EL (cell line): ENCODE data around the gene TRUB1.
"Not testable (repeated sequence)": the region's sequence is repeated elsewhere in the genome, so short reads cannot be mapped to it uniquely, and the experiment has no call there.

ENCODE experiments used
- DNase-seq: peaks from one replicate; pipeline ENCODE4 v3.0.0-alpha.2; 2016

TRUB1 gene

DNA sequence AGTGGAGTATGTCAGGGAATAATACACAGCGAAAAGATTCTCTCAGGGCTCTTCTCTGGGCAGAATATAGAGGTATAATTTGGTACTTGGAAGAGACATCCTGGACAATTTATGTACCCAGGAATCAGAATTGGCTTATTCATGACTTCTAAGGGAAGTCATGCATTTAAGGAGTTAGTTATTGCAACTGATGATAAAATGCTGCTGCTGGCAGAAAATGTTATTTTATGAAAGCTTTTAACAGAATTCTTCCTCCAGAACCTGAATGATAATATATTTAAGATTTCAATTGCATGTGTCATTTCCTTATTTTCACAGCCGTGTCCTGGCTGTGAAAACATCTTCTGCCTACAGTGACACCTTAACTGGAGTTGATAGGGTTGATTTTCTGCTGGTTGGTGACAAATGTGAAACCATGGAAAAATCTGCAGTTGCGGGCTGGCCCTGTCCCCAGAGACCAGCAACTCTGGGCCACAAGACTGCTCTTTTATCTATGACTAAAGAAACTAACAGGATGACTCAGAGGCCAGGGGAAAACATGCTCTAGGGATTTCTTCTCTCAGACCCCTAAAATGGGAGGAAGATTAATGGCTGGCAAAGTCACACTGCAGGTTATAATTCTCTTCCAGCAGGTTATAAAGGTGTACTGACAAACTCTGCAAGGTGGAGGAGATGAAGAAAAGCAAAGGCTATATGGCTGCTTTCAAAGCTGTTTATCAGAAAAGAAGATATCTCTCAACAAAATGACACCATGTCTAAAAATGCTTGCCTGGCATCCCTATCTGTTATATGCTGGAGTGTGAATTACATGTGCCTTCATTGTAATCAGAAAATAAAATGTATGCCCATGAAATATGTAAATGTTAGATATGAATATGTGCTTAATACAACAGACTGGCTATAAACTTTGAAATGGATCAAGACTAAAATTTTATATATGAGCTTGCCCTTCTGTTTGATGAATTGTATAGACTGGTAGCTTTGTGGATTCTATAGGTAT is 12.1 kb upstream of the TRUB1 start:
- DNase-seq, result peak; percentile 72

DNA sequence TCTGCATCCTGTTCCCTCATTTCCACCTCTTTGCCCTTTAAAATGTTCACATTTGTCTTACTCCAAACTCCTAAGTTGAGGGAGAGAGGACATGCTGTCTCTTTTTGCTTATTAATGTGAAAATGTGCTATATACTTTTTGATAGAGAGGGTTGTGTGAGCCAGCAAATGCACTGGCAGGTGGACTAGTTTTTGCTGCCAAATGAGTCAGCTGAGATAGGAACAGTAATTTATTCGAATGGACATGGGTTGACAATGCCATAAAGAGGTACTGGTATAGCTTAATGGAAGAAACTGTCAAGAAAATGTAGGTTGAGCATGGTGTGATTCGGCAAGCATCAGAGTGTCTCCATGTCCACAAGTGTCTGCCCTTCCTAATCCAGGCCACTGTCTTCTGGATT is 9.2 kb upstream of the TRUB1 start:
- DNase-seq, result no peak

DNA sequence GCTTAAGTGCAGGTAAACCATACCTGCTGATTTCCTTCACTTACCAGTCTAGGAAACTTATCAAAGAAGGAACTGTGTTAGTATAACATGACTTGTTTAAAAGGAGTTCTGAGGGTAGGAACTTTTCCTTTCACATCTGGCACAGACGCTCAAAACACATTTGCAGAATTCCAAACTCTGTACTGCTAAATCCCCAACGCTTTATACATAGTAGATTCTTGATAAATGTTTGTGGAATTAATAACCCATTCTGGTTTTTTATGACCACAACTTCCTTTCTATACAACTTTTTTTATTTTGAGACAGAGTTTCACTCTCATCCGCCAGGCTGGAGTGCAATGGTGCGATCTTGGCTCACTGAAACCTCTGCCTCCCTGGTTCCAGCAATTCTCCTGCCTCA is 7.7 kb upstream of the TRUB1 start:
- DNase-seq, result peak; percentile 31

DNA sequence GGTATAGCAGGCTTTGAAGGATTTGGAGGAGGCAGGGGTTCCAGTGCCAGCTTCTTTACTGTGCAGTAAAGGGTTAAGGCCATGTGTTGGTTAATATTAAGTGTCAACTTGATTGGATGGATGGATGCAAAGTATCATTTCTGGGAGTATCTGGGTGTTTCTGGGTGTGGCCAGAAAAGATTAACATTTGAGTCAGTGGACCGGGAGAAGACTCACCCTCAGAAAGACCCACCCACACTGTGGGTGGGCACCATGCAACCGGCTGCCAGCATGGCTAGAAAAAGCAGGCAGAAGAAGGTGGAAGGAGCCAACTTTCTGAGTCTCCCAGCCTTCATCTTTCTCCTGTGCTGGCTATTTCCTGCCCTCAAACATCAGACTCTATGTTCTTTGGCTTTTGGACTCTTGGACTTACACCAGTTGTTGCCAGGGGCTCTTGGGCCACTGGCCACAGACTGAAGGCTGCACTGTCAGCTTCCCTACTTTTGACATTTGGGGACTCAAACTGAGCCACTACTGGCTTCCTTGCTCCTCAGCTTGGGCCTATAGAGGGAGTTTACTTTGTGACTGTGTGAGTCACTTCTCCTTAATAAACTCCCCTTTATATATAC is 6.8 kb upstream of the TRUB1 start:
- DNase-seq, result no peak

DNA sequence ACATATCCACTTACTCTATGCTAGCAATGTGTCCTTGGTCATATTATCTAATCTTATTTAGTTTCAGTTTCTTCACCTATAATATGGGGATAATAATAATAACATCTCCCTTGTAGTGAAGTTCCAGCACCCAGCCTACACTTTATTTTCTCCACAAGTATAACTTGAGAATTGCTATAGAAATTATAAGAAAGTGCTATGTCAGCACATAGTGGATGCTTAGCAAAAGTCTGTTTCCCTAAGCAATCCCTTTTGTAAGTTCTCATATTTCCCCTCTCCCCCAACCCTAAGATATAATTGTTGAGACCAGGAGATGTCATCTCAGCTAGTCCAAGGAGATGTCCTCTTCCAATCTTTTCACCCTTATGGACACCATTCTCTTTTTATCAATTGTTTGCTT is 5.8 kb upstream of the TRUB1 start:
- no peak for DNase-seq

DNA sequence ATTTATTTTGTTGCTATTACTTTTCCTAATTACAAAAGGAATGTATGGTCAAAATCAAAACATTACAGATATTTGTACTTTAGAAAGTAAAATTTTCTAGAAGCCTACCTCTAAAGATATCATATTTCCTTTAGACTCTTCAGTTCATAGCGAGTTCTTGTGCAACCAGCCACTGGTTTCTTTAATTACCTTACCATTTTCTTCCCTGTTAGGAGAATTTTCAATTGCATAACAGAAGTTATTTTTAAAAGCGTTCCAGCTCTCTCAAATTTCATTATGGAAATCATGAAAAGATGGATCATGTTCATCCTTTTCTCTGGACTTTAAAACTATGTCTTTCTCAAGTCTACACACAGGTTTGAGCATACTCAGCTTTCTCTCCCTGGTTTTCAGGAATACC is 5.0 kb upstream of the TRUB1 start:
- no peak for DNase-seq

DNA sequence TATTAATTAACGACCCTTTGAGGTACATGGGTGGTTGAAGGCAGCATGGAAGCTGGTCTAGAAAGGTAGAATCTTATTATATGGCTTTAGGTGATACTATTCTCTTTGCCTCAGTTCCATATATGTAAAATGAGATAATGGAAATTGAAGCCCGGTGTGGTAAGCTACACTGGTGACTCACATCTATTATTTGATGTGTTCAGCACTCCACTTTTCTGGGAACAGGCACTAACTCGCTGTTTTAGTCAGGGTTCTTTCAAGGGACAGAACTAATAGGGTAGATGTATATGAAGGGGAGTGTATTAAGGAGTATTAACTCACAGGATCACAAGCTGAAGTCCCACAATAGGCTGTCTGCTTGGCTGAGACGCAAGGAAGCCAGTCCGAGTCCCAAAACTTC is 4.4 kb upstream of the TRUB1 start:
- no peak for DNase-seq

DNA sequence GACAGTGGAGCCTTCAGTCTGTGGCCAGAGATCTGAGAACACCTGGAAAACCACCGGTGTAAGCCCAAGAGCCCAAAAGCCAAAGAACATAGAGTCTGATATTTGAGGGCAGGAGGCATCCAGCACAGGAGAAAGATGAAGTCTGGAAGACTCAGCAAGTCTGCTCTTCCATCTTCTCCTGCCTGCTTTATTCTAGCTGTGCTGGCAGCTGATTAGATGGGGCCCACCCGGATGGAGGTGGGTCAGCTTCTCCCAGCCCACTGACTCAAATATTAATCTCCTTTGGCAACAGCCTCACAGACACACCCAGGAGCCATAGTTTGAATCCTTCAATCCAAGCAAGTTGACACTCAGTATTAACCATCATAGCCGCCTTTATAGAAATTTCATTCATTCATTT is 4.0 kb upstream of the TRUB1 start:
- not testable (repeated sequence) for DNase-seq

DNA sequence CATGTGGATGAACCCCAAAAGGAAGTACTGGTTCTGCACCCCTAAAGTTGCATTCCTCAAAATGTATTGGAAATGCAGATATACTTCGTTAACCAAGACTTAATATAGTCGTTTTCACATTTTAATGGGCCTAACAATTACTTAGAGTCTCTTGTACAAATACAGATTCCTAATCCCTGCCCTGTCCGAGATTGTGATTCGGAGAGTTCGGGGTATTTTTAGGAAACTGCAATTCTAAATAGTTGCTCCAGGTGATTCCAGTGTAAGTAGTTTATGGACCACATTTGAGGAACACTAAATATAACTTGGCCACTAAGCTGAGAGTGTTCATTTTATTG is 830 bp downstream of the TRUB1 start:
- DNase-seq, result no peak

DNA sequence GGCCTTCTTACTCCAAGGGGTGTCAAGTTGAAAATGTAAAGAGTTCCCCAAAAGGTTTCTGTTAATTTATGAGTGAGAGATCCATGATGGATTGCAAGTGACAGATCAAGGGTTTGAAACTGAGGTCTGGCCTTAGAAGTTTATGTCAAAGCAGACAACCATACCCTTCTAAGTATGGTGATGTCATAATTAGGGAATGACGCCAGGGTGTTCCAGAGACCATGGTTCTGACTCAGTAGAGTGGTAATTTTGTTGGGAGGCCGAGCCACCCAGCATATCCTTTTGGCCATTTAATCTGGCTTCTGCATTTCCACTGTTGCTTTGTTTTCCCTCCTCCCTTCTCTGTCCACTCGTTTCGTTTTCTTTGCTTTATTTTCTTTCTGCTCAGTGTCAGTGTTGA is 2.7 kb downstream of the TRUB1 start:
- peak; percentile 61 for DNase-seq

DNA sequence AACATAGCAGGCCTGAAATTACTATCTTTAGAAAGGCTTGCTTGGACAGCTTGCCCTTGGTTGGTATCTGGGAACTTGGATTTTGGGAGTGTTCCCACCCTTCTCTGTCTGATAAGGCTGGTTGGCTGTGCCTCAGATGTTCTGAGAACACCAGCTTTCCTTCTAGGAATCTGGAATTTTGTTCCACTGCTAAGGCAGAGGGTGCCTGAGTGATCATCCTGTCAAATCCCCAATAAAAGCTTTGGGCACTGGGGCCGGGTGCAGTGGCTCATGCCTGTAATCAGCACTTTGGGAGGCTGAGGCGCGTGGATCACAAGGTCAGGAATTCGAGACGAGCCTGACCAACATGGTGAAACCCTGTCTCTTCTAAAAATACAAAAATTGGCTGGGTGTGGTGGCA is 5.0 kb downstream of the TRUB1 start:
- no peak for DNase-seq

DNA sequence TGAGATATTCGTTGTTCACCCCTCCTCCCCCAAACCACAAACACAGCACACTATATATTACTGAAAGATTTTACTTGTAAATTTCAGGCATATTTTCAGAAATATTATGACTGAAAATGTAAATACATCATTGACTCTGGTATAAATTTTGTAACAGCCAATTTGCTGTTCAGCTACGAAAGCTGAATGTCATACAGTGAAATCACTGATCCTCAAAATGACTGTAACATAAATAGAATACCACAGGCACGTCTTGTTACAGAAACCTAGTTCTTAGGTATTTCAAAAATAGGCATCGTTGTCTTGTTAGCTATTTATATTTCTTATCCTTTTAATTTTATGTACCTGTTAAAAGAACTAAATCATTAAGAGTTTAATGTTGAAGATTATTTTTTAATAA is 15.1 kb downstream of the TRUB1 start:
- no peak for DNase-seq

DNA sequence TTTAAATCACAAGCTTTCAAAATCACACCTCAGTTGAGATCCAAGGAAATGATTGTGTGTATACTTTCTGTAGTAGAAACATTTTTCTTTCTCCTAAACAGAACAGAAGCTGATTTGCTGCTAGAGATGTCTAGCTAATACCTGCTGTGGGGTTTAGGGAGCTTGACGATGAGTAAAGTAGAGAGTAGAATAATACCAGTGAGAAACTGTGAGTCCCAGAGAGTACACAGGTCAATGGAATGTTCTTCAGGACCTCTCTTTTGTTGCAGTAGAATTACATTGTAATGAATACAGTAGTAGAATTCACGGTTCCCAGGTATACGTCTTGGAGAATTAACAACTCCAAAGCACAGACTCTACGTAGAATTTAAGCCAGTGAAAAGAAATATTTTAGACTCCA is 18.0 kb downstream of the TRUB1 start:
- no peak for DNase-seq

DNA sequence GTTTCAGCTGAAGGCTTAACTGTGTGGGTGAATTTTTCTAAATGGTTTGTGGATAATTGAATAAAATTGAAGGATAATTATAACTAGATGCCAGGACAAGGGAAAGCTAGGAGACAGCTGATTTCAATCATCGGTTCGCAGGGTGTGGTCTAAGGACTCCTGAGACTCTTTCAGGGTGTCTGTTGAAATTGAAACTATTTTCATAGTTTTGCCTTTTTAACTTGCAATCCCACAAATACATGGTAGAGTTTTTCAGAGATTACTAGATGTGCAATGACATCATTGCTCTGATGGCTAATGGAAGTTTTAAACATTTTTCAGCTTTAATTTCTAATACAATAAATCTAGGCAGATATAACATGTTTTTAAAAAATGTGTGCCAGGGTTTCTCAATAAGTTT is 18.5 kb downstream of the TRUB1 start:
- DNase-seq, result no peak

DNA sequence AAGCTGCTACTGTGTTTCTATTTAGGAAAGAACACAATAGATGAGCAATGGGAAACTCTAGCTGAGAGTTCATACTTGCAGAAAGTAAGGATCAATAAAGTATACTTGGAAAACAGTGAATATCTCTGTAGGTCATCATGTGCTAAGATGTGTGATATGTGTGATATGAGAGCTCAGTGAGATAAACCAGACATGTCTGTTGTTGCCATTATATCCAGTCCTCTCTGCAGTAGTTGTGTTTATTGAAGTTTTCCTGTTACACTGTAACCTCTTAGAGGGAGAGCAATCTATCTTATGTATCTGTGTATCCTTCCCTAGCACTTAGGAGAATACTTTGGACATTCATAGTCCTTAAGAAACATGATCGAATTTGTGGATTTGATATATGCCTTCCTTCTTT is 19.1 kb downstream of the TRUB1 start:
- DNase-seq, result no peak

DNA sequence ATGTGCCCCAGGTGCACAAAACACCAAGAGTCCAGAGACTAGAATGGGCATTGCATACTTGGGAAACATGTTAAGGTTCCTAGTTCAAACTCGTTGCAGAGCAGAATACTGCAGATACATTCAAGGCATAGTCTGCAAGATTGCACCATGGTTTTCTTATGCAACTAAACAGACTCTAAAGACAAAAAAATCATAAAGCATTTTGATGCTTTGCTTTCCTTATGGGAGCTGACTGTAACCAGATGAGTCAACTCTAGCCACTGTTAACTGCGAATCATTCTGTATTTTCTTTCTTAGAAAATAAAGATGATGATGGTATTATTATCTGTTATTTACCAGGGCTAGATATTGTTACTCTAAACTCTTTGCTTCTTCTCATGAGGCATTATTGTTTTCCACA is 19.7 kb downstream of the TRUB1 start:
- peak; percentile 14 for DNase-seq

DNA sequence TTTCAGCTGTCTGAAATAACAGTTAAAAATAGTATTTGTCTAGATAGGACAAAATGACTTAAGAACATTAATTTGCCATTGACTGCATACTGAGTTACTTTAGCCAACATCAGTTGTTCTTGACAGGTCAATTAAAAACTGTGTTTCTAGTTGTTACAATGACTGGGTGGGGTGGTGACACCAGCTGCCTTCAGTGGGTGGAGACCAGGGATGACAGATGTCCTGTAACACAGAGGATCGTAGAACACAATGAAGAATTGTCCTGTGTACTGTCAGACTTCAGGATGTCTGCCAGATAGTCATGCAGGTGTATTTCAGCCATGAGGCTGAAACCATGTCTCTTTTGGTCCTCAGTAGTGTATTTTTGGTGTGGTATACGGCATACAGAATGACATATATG is 24.4 kb downstream of the TRUB1 start:
- no peak for DNase-seq

DNA sequence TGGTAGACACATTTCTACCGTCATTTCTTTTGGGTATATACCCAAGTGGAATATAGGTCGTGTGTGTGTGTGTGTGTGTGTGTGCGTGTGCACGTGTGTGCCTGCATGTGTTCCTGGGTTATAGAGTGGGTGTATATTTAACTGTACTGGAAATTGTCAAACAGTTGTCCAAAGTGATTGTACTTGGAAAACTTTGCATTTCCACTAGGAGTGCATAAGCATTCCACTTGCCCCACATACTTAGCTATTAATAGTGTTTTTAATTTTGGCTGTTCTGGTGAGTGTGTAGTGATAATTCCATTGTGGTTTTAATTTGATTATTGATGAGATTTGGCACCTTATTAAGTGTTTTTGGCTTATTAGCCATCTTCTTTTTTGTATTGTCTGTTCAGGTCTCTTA is 25.9 kb downstream of the TRUB1 start:
- no peak for DNase-seq

DNA sequence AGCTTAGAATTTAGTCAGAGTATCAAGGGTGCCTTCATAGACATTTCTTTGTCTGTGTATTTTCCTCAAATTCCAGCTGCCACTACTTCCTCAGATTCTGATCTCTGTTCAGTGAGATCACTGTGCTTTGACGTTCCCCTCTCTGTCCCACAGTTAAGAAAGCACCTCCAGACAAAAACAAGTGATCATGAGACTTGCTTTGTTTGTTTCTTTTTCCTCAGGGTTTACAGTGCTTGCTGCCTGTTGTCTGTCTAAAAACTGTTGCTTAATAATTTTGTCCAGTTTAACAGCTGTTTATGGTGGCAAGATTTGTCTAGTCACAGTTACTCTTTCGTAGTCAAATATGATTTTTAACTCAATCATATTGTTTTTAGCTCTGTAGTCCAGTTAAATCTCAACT is 29.1 kb downstream of the TRUB1 start:
- peak; percentile 1 for DNase-seq

DNA sequence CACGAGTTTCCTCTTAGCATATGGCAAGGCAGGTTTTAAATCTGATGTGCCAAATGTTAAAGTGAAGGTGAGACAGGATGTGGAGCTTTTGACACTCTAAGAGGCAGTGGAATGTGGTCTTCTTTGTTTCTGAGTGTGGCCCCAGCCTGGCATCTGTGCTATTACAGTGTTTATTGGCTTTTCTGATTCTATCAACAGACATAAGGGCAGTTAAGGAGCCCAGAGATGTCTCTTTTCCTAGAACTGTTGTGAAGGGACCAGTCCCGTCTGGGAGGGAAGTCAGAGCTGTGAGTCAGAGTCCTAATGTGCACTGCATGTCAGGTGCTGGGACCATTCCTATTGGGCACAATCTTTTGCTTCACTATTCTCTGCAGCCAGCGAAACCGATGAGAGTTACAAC is 32.5 kb downstream of the TRUB1 start:
- no peak for DNase-seq

DNA sequence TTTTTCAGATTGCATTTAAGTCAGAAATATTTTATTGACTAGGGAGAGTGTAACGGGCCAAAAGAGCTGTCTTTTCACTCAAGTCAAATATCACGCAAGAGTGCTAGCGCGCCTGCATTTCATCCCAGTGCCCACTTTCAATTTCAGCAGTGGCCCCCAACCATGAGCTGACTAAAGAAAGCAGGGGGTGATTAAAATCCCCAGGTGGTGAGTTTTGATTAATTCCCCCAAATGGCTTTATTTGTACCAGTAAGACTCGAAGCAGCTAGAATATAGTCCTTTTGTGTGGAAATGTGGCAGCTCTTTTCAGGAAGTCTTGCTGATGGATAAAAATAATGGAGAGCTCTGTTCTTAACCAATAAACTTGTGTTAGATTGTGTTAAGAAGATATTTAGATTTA is 35.3 kb downstream of the TRUB1 start:
- DNase-seq, result no peak

DNA sequence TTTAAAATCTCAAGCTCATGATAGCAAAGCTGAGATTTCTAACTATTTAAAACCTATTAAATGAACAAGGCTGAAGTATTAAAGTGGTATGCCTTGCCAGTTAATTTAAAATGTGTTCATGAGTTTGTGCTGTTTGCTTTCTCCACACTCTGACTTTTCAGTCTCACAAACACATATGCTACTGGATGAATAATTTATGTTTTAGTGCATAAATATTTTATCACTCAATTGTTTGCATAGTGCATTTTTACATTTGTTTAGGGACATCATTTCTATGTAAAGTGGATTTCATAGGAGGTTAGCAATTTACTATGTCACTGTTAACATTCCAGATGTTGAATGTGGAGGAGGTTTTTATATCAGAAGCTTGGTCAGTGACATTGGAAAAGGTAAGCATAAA is 36.0 kb downstream of the TRUB1 start:
- no peak for DNase-seq

DNA sequence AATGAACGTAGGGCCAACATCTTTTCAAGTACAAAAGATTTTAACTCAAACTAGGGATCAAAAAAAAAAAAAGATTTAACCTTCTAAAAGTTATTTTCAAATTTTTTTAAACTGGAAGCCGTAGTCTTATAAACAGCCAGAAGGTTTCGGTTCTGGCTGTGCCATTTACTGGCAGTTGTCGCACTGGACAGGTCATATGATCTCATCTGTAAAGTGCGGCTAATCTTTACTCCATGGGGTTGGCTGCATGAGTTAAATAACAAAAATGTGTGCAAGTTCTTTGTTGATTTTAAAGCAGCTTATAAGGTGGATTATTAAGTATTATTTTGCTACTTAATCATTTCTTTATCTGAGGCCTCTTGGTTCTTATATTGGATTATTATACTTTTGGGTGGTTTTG is 36.6 kb downstream of the TRUB1 start:
- no peak for DNase-seq

DNA sequence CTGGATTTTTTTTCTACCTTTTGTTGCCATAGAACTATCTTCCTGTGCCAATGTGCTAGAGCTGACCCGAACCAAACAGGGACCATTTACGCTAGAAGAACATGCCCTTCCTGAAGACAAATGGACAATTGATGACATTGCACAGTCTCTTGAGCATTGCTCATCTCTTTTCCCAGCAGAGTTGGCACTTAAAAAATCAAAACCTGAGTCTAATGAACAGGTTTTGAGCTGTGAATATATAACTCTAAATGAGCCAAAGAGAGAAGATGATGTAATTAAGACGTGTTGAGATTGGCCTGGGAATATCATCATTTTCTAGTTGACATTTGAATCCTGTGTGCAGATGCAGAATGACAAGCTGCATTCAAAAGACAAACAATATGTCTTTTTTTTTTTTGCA is 37.1 kb downstream of the TRUB1 start:
- no peak for DNase-seq

DNA sequence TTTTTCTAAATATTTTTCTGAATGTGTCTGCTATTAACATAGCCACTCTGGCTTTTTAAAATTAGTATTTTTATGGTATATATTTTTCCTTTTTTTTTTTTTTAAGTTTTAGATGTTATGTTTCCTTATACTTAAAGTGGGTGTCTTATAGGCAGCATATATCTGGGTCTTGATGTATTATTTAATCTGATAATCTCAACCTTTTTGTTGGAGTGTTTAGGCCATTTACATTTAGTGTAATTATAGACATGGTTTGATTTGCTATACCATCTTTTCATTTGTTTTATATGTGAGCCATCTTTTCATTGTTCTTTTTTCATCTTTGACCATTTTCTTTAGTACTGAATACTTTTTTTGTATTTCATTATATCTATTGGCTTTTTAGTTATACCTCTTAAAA is 45.0 kb downstream of the TRUB1 start:
- DNase-seq, result no peak
